ENCODE data around the gene ERC2.

- TF ChIP-seq CTCF (IDR thresholded peaks at IDR 0.05; ENCODE audit: low read depth, low read length) (no peak), POLR2A (IDR thresholded peaks at IDR 0.05; ENCODE audit: extremely low read depth, insufficient read length) (no peak), MAX (IDR thresholded peaks at IDR 0.05; ENCODE audit: low read depth, low read length) (no peak)
These were observed 94.9 kb downstream of the ERC2 start for GRCh38 chr3:56373386-56373785.

Data from NB4 (cell line).